ENCODE results near the gene PIGC. TPM values are rescaled to one million over a fixed set of nuclear protein-coding genes. Genes with fewer than 3 reads are reported as not detected.

The PIGC gene
- total and polyA plus RNA-seq, 10 of the 15 experiments (the other 5 are each of a cell fraction or from before 2014, with no cell fraction given), result 11.0 to 37.3 (median 19.6) TPM

- no peak for TF ChIP-seq CHD2 (IDR thresholded peaks at IDR 0.05; ENCODE audit: borderline replicate concordance, low read depth, low read length)
- peak; percentile 77 for TF ChIP-seq SKIL (IDR thresholded peaks at IDR 0.05; ENCODE audit: low read depth, poor library complexity, severe bottlenecking)
- TF ChIP-seq DPF2 (IDR thresholded peaks at IDR 0.05), result peak; percentile 57; the same call in 1 of the 2 replicates
- no peak for TF ChIP-seq E4F1 (IDR thresholded peaks at IDR 0.05; ENCODE audit: borderline replicate concordance, partially characterized antibody)
- no peak for TF ChIP-seq ELK1 (IDR thresholded peaks at IDR 0.05; ENCODE audit: low read depth, low read length)
- peak; percentile 69 for TF ChIP-seq MEF2B (IDR thresholded peaks at IDR 0.05; ENCODE audit: partially characterized antibody, poor library complexity, severe bottlenecking)
- no peak for TF ChIP-seq REST (IDR thresholded peaks at IDR 0.05; ENCODE audit: low read depth, low read length)
- no peak for TF ChIP-seq SP1 (IDR thresholded peaks at IDR 0.05; ENCODE audit: low read depth, low read length)
- TF ChIP-seq MAX (IDR thresholded peaks at IDR 0.05; ENCODE audit: low read depth, low read length), result no peak
- TF ChIP-seq SIN3A (IDR thresholded peaks at IDR 0.05; ENCODE audit: low read depth, low read length), result no peak
- no peak for TF ChIP-seq BMI1 (IDR thresholded peaks at IDR 0.05; ENCODE audit: borderline replicate concordance)
- peak; percentile 78 for TF ChIP-seq RELB (IDR thresholded peaks at IDR 0.05; ENCODE audit: low read depth)
- TF ChIP-seq USF1 (IDR thresholded peaks at IDR 0.05; ENCODE audit: borderline replicate concordance, extremely low read length, insufficient read depth, low read depth, low read length), result no peak
- no peak for TF ChIP-seq RAD21 (IDR thresholded peaks at IDR 0.05; ENCODE audit: insufficient read depth, low read depth, low read length)
These were observed 46.6 kb downstream of the PIGC start (continued) for GRCh38 chr1:172397221-172397620.

All from GM12878 (cell line).